RWPE1 (cell line): ENCODE results near the gene ANKRD22.

Source experiments
- CTCF ChIA-PET: fragments of 350-600 bp; sonication (Branson Sonifier 250); formaldehyde crosslinking; extraction: SDS; loops from one replicate; lab custom pipeline; 2021; lab: Yijun Ruan, JAX
- POLR2A ChIA-PET: fragments of 400-600 bp; formaldehyde crosslinking; extraction: SDS; loops from one replicate; lab custom pipeline; 2020; ENCODE audit warnings: antibody characterized with exemption; ENCODE audit not compliant: low non-redundant PET; lab: Yijun Ruan, JAX
- DNase-seq: peaks from one replicate; pipeline ENCODE4 v3.0.0; 2012; ENCODE audit warnings: low spot score
- H3K27ac ChIP-seq: fragments of 450-650 bp; 2 replicates; pipeline ENCODE4 v1.5.1; 2017
- CTCF ChIP-seq: fragments of 450-650 bp; conservative IDR thresholded peaks from 2 replicates; pipeline ENCODE4 v1.5.1; 2017; ENCODE audit warnings: low read depth, mild to moderate bottlenecking

ANKRD22 gene

GRCh38 chr10:88852327-88852726, 683 bp upstream of the ANKRD22 start:
- POLR2A ChIA-PET: no interaction called here
- no peak overlapping the region for H3K27ac ChIP-seq
- DNase-seq: no peak
- CTCF ChIA-PET: interaction anchor here (0.6 kb wide), 1 partner anchor 1636 kb away, joined by 3 read pairs; no protein-coding TSS in a partner anchor
- TF ChIP-seq CTCF: no peak

- POLR2A ChIA-PET: no interaction called here
- CTCF ChIA-PET: no interaction called here
- no peak for DNase-seq
- no peak overlapping the region for H3K27ac ChIP-seq
- no peak for TF ChIP-seq CTCF
Observed at GRCh38 chr10:88850712-88851111, 932 bp downstream of the ANKRD22 start.

GRCh38 chr10:88849234-88849633, 2.4 kb downstream of the ANKRD22 start:
- ChIA-PET POLR2A (no interaction called here), CTCF (interaction anchor here (0.7 to 1.3 kb wide), 4 partner anchors 13 to 138 kb away, joined by 3 to 5 read pairs (median 4); no protein-coding TSS in a partner anchor)
- no peak overlapping the region for H3K27ac ChIP-seq
- TF ChIP-seq CTCF: no peak
- no peak for DNase-seq

GRCh38 chr10:88848499-88848898, 3.1 kb downstream of the ANKRD22 start:
- peak; percentile 56 for DNase-seq
- H3K27ac ChIP-seq: no peak overlapping the region
- CTCF ChIA-PET: interaction anchor here (0.6 to 1.3 kb wide), 4 partner anchors 9 to 84 kb away, joined by 3 to 5 read pairs (median 3); no protein-coding TSS in a partner anchor
- POLR2A ChIA-PET: no interaction called here
- TF ChIP-seq CTCF: no peak

GRCh38 chr10:88843171-88843570, 8.5 kb downstream of the ANKRD22 start:
- no peak overlapping the region for H3K27ac ChIP-seq
- ChIA-PET CTCF (interaction anchor here (0.5 kb wide), 1 partner anchor 408 kb away, joined by 4 read pairs; the partner anchor contains the start of gene LIPA), POLR2A (no interaction called here)
- TF ChIP-seq CTCF: no peak
- DNase-seq: no peak

- ChIA-PET CTCF (interaction anchor here (0.7 kb wide), 2 partner anchors 42 to 91 kb away, joined by 3 to 5 read pairs; no protein-coding TSS in a partner anchor), POLR2A (no interaction called here)
- no peak for TF ChIP-seq CTCF
- H3K27ac ChIP-seq: no peak overlapping the region
- no peak for DNase-seq
Observed at GRCh38 chr10:88841316-88842111, 10.1 kb downstream of the ANKRD22 start.
